Measurements from ENCODE around the gene CLDN12. TPM values are rescaled to one million over a fixed set of nuclear protein-coding genes. Genes with fewer than 3 reads are reported as not detected.

CLDN12 gene
- total RNA-seq, 1 donor from 2014 or later = 27.6 TPM

GRCh38 chr7:90412458-90413184 is 9.4 kb downstream of the CLDN12 start:
- peak; percentile 39 for TF ChIP-seq CTCF (IDR thresholded peaks at IDR 0.05)
- no peak for DNase-seq (ENCODE audit: low spot score)
- H3K4me1 Mint-ChIP-seq (ENCODE audit: low read depth) = no peaks in the 10 kb centered on the region
- H3K4me3 Mint-ChIP-seq (ENCODE audit: unreplicated experiment) = no peak overlapping the region
- H3K27me3 Mint-ChIP-seq (ENCODE audit: low read depth) = no peaks in the 10 kb centered on the region
- no peak overlapping the region for H3K27ac Mint-ChIP-seq (ENCODE audit: unreplicated experiment)
- H3K9me3 Mint-ChIP-seq (ENCODE audit: low read depth) = no peaks in the 10 kb centered on the region
- H3K36me3 Mint-ChIP-seq (ENCODE audit: low read depth) = peaks cover 18% of the 10 kb centered on the region

GRCh38 chr7:90413185-90413528 is 9.9 kb downstream of the CLDN12 start:
- no peak overlapping the region for H3K27ac Mint-ChIP-seq (ENCODE audit: unreplicated experiment)
- no peak overlapping the region for H3K4me3 Mint-ChIP-seq (ENCODE audit: unreplicated experiment)
- no peak for TF ChIP-seq CTCF (IDR thresholded peaks at IDR 0.05)
- no peaks in the 10 kb centered on the region for H3K9me3 Mint-ChIP-seq (ENCODE audit: low read depth)
- H3K36me3 Mint-ChIP-seq (ENCODE audit: low read depth) = peaks cover 15% of the 10 kb centered on the region
- no peaks in the 10 kb centered on the region for H3K4me1 Mint-ChIP-seq (ENCODE audit: low read depth)
- H3K27me3 Mint-ChIP-seq (ENCODE audit: low read depth) = no peaks in the 10 kb centered on the region
- no peak for DNase-seq (ENCODE audit: low spot score)

- no peak overlapping the region for H3K4me3 Mint-ChIP-seq (ENCODE audit: unreplicated experiment)
- no peak overlapping the region for H3K27ac Mint-ChIP-seq (ENCODE audit: unreplicated experiment)
- no peak for TF ChIP-seq CTCF (IDR thresholded peaks at IDR 0.05)
- H3K36me3 Mint-ChIP-seq (ENCODE audit: low read depth) = no peaks in the 10 kb centered on the region
- no peaks in the 10 kb centered on the region for H3K27me3 Mint-ChIP-seq (ENCODE audit: low read depth)
- no peak for DNase-seq (ENCODE audit: low spot score)
- H3K4me1 Mint-ChIP-seq (ENCODE audit: low read depth) = no peaks in the 10 kb centered on the region
- no peaks in the 10 kb centered on the region for H3K9me3 Mint-ChIP-seq (ENCODE audit: low read depth)
Observed at GRCh38 chr7:90421651-90422050, 18.4 kb downstream of the CLDN12 start.

- TF ChIP-seq CTCF (IDR thresholded peaks at IDR 0.05) = no peak
- Mint-ChIP-seq H3K27me3 (ENCODE audit: low read depth) (no peaks in the 10 kb centered on the region), H3K4me3 (ENCODE audit: unreplicated experiment) (no peak overlapping the region), H3K9me3 (ENCODE audit: low read depth) (no peaks in the 10 kb centered on the region), H3K27ac (ENCODE audit: unreplicated experiment) (no peak overlapping the region), H3K36me3 (ENCODE audit: low read depth) (no peaks in the 10 kb centered on the region), H3K4me1 (ENCODE audit: low read depth) (no peaks in the 10 kb centered on the region)
- no peak for DNase-seq (ENCODE audit: low spot score)
Observed at GRCh38 chr7:90424720-90425119, 21.5 kb downstream of the CLDN12 start.

GRCh38 chr7:90425376-90425775 is 22.1 kb downstream of the CLDN12 start:
- Mint-ChIP-seq H3K27ac (ENCODE audit: unreplicated experiment) (no peak overlapping the region), H3K9me3 (ENCODE audit: low read depth) (no peaks in the 10 kb centered on the region), H3K27me3 (ENCODE audit: low read depth) (no peaks in the 10 kb centered on the region), H3K36me3 (ENCODE audit: low read depth) (no peaks in the 10 kb centered on the region), H3K4me3 (ENCODE audit: unreplicated experiment) (no peak overlapping the region), H3K4me1 (ENCODE audit: low read depth) (no peaks in the 10 kb centered on the region)
- no peak for TF ChIP-seq CTCF (IDR thresholded peaks at IDR 0.05)
- DNase-seq (ENCODE audit: low spot score) = no peak
